Pancreas (tissue), 10 donors: ENCODE results near the gene ASCL3. TPM values are rescaled to one million over a fixed set of nuclear protein-coding genes. Genes with fewer than 3 reads are reported as not detected.

Source experiments
- ATAC-seq, 4 donors: fragments of 200-7000 bp; cut with Tn5 transposase; one replicate each; pipeline versions ENCODE4 v1.8.0 to v1.9.1; 2020; ENCODE audit warnings: mild to moderate bottlenecking in 4 of 4, moderate library complexity in 4 of 4
- DNase-seq, 6 donors: peaks; one replicate each; pipeline ENCODE4 v3.0.0-alpha.2; 2020
- FAIRE-seq: peaks from 2 replicates; lab custom pipeline; 2012; peaks lifted over from hg19 to GRCh38; lab: Jason Lieb, UNC
- H3K27ac ChIP-seq, 4 donors: fragments of 200-600 bp; sonication (generic); 1 replicate in 3 of 4; 2 replicates in 1 of 4; pipeline versions ENCODE4 v1.5.0 to v1.8.0; 2020
- H3K27me3 ChIP-seq, 4 donors: fragments of 200-600 bp; one replicate each; pipeline ENCODE4 v1.8.0; 2021
- H3K36me3 ChIP-seq, 3 donors: fragments of 200-600 bp; sonication (generic) in 1 of 3; one replicate each; pipeline versions ENCODE4 v1.5.0 to v1.8.0; 2020 to 2021
- H3K4me1 ChIP-seq, 3 donors: fragments of 200-600 bp; one replicate each; pipeline ENCODE4 v1.8.0; 2021
- H3K4me3 ChIP-seq, 4 donors: fragments of 200-600 bp; sonication (generic) in 2 of 4; one replicate each; pipeline versions ENCODE4 v1.5.0 to v1.8.0; 2020 to 2021
- H3K9me3 ChIP-seq, 4 donors: fragments of 200-600 bp; one replicate each; pipeline ENCODE4 v1.8.0; 2021
- CTCF ChIP-seq, 4 donors: fragments of 200-600 bp; sonication (generic) in 3 of 4; IDR thresholded peaks; one replicate each; pipeline versions ENCODE4 v1.5.0 to v1.8.0; 2021; ENCODE audit warnings: antibody characterized with exemption in 4 of 4
- WGBS, 2 donors: extraction: QIAGEN DNeasy Blood & Tissue Kit; methylation state at CpG; one replicate each; pipeline ENCODE4 v1.1.7; 2013; 5-methylcytosine and 5-hydroxymethylcytosine counted together
- intact Hi-C, 3 donors: fragments of 100-400 bp; cut with DNase I; formaldehyde crosslinking; loops; one replicate each; pipeline versions ENCODE4 v1.11.1 to v1.14.2; 2022
- polyA plus RNA-seq, 2 donors: library from polyadenylated mRNA; stranded (reverse); fragments of 200-250 nt; gene quantifications; one replicate each; pipeline ENCODE4 v1.2.3, GENCODE V29; 2013
- total RNA-seq, 6 donors: library from RNA; stranded (reverse); fragmentation: NEBNext Ultra II Directional in 4 of 6; extraction: Animal tissue kit (Norgen Biotek cat#: 25700) in 4 of 6; gene quantifications; one replicate each; pipeline versions ENCODE4 v1.2.1 to v1.2.4, GENCODE V29; 2021 to 2023
- donor health status: healthy with polysubstance abuse.
- donor health status: DM: no; HTN: no; CAD: no; lungs with moderate emphysema.
- donor health status: DM: no; HTN: no; CAD: no.
- donor health status: control.
- donor health status: control.
- donor health status: Bipolar disorder and iron deficiency.
- donor health status: DM: yes; HTN: yes; CAD: no.
- donor health status: DM: no; HTN: no; CAD: no.
- donor health status: DM: no; HTN: no; CAD: no.
- donor health status: DM: yes; HTN: yes; CAD: no.

Gene ASCL3
- total and polyA plus RNA-seq, 8 donors: 0.34 TPM; not detected in 7

GRCh38 chr11:8927233-8927632, 15.6 kb downstream of the ASCL3 start:
- FAIRE-seq: no peak
- intact Hi-C loops: no loop called here

DNA sequence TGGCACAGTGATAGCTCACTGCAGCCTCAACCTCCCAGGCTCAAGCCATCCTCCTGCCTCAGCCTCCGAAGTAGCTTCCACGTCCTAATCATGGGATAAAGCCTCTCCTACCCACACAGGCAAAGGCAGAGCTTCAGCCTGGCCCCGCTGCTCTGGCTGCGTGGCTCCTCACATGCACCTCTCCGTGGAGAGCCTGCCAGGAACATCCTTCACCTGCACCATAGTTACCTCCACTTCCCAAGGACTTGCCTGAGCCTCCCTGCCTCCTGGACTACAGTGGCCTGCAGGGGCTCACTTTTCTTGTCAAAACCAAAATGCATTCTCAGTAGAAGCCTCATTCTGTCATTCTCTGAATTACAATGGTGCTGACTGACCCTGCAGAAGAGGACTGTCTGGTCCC, 16.6 kb downstream of the ASCL3 start:
- H3K9me3 ChIP-seq: no peaks in the 10 kb centered on the region
- no peak for TF ChIP-seq CTCF (IDR thresholded peaks at IDR 0.05)
- no peak overlapping the region for H3K27ac ChIP-seq
- peaks cover 0 to 6% (median 0%) of the 10 kb centered on the region in 3 donors for H3K36me3 ChIP-seq
- ATAC-seq: no peak
- WGBS, 2 donors: 85 to 92% methylated on average over 5 of the region's 5 CpGs
- intact Hi-C loops: no loop called here
- FAIRE-seq: no peak
- H3K4me3 ChIP-seq: no peak overlapping the region
- no peaks in the 10 kb centered on the region for H3K4me1 ChIP-seq
- no peak for DNase-seq
- no peaks in the 10 kb centered on the region for H3K27me3 ChIP-seq

More at GRCh38 chr11:8927233-8927632, 15.6 kb downstream of the ASCL3 start:
- 82 to 90% methylated on average over 5 of the region's 5 CpGs for WGBS, 2 donors
- Histone ChIP-seq H3K27ac (no peak overlapping the region), H3K27me3 (no peaks in the 10 kb centered on the region), H3K36me3 (no peaks in the 10 kb centered on the region), H3K4me1 (no peaks in the 10 kb centered on the region), H3K9me3 (no peaks in the 10 kb centered on the region), H3K4me3 (no peak overlapping the region)
- DNase-seq: no peak
- TF ChIP-seq CTCF (IDR thresholded peaks at IDR 0.05): no peak
- no peak for ATAC-seq

GRCh38 chr11:8925711-8926110, 17.1 kb downstream of the ASCL3 start:
- H3K27ac ChIP-seq: no peak overlapping the region
- no peaks in the 10 kb centered on the region for H3K27me3 ChIP-seq
- DNase-seq: no peak
- peaks cover 0 to 6% (median 0%) of the 10 kb centered on the region in 3 donors for H3K36me3 ChIP-seq
- no peaks in the 10 kb centered on the region for H3K9me3 ChIP-seq
- intact Hi-C loops: no loop called here
- TF ChIP-seq CTCF (IDR thresholded peaks at IDR 0.05): no peak
- FAIRE-seq: no peak
- no peak for ATAC-seq
- no peaks in the 10 kb centered on the region for H3K4me1 ChIP-seq
- 82 to 90% methylated on average over 5 of the region's 5 CpGs for WGBS, 2 donors
- no peak overlapping the region for H3K4me3 ChIP-seq

GRCh38 chr11:8922691-8923090, 20.1 kb downstream of the ASCL3 start:
- no peak for FAIRE-seq
- Histone ChIP-seq H3K4me1 (no peaks in the 10 kb centered on the region), H3K9me3 (no peaks in the 10 kb centered on the region), H3K27ac (no peak overlapping the region), H3K36me3 (peaks cover 0 to 29% (median 8%) of the 10 kb centered on the region in 3 donors), H3K27me3 (no peaks in the 10 kb centered on the region), H3K4me3 (no peak overlapping the region)
- intact Hi-C loops: no loop called here
- WGBS, 2 donors: 80 to 88% methylated on average over 5 of the region's 5 CpGs
- no peak for TF ChIP-seq CTCF (IDR thresholded peaks at IDR 0.05)
- no peak for ATAC-seq
- DNase-seq: no peak

DNA sequence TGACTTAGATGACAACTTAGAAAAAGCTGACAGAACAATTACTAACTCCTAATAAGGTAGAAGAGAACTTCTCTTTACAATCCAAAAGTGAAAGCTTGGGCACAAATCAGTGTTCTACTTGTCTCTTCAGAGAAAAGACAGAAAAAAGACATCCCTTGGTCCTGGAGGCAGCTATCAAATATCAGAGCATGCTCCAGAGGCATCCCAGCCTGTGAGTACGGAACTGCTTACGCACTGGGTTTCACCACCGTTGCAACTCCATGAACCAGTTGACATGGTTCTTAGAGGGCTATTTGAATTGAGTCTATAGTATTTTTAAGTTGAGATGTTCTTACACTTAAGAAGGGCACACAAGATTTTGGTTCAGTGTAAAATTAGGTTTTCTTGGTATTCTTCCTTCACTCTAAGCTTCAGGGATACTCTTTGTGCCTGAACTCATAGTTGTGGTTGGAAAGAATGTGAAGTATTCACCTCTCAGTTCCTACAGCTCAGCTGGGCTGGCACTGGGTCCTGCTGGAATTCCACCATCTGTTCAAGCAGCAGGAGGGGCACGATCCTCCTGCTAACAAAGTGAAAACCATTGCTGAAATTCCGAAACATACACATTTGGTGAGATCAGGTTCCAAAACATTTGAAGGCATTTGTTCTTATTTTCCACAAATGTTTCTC, 25.5 kb downstream of the ASCL3 start:
- 59 to 81% methylated on average over 5 of the region's 5 CpGs for WGBS, 2 donors
- Histone ChIP-seq H3K27ac (peak overlapping the region in 1 of 4 donors; percentile 2), H3K9me3 (no peaks in the 10 kb centered on the region), H3K27me3 (no peaks in the 10 kb centered on the region), H3K4me3 (no peak overlapping the region), H3K36me3 (peaks cover 0 to 37% (median 8%) of the 10 kb centered on the region in 3 donors), H3K4me1 (peaks cover 3 to 7% (median 5%) of the 10 kb centered on the region in 3 donors)
- no peak for TF ChIP-seq CTCF (IDR thresholded peaks at IDR 0.05)
- ATAC-seq (peak in 3 of 4 donors; percentile 24 to 71 (median 68)), DNase-seq (no peak), FAIRE-seq (no peak)
- intact Hi-C loops: no loop called here
